Measurements from ENCODE around the gene HECW1.

- no peak for TF ChIP-seq CTCF (IDR thresholded peaks at IDR 0.05)
- no peak for TF ChIP-seq POLR2A (IDR thresholded peaks at IDR 0.05)
Observed at GRCh38 chr7:43078794-43079193, 33.7 kb upstream of the HECW1 start.
